GM19099 (cell line): ENCODE measurements around the gene ARMC5.

Experiments used
- POLR2A ChIP-seq: IDR thresholded peaks from 3 replicates; pipeline ENCODE4 v1.6.1; 2011; ENCODE audit warnings: low read depth; ENCODE audit not compliant: insufficient read length; ENCODE audit errors: extremely low read depth

The ARMC5 gene

DNA sequence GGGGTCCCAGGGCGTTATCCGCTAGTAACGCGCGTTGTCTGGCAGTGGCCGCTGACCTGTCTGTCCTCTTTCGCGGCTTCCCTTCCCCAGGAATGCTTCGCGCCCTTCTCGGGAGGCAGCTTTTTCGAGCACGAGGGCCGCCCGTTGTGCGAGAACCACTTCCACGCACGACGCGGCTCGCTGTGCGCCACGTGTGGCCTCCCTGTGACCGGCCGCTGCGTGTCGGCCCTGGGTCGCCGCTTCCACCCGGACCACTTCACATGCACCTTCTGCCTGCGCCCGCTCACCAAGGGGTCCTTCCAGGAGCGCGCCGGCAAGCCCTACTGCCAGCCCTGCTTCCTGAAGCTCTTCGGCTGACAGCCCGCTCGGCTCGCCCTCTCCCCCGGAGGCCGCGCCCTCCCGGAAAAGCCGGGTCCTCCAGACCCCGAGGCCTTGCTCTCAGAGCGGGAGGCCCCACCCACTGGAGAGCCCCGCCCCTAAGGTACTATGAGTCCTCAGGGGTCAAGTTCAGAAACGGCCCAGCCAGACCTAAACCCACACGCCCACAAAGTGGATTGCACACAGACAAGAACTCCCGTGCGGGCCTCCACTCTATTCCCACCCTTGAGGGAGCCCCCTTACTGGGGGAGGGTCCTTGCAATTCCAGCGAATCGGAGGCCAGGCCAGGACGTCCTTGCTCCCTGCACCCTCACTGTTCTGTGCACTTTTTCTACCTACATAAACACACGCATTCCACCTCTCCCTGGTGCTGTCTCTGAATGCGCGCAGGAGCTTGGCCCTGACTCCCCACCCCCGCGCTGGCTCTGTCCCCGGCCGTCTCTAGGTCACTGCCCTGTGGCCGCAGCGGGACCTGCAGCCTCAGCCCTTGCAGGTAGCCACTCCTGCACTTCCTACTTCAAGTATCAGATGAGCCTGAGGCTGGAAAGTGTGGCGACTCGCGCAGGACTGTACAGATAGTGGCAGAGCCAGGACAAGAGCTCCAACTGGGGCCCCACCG is 18.2 kb downstream of the ARMC5 start:
- TF ChIP-seq POLR2A: no peak

- no peak for TF ChIP-seq POLR2A
Observed at GRCh38 chr16:31478956-31479355, 19.7 kb downstream of the ARMC5 start.

DNA sequence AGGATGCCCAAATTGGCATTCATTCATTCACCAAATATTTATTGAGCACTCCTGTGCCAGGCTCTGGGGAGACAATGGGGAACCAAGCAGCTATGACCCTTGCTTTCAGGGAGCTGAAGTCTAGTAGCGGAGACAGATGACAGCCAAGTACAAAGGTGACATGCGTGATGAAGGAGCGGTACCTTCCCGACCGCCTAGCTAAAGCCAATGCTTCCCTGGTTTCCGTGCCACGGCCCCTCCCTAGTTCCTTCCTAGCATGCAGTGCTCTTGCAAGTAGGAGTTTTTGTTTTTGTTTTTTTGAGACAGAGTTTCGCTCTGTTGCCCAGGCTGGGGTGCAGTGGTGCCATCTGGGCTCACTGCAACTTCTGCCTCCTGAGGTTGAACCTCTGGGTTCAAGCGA is 20.4 kb downstream of the ARMC5 start:
- no peak for TF ChIP-seq POLR2A

GRCh38 chr16:31480851-31481536 is 21.7 kb downstream of the ARMC5 start:
- TF ChIP-seq POLR2A: no peak

DNA sequence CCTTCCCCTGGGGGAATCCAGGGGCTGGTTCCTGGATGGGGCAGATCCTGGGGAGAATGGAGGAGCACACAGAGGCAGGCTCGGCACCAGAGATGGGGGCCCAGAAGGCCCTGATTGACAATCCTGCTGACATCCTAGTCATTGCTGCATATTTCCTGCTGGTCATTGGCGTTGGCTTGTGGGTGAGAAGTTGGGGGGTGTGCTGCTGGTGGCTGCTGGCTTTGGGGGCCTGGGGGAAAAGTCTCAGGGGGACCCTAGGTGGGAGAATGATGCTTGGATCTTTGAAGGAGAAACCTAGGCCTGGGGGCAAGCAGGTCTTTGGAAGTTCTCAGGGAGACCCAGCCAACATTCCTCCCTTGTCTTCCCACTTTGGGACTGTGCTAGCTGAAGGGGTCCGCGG is 23.8 kb downstream of the ARMC5 start, which contains the start of gene SLC5A2:
SLC5A2 (plus strand) TSS at position 43 of the 400 bp plus-strand sequence; CDS start at position 57, 14 bp downstream.
- no peak for TF ChIP-seq POLR2A

- TF ChIP-seq POLR2A: no peak
Observed at GRCh38 chr16:31484491-31485171, 25.3 kb downstream of the ARMC5 start.

DNA sequence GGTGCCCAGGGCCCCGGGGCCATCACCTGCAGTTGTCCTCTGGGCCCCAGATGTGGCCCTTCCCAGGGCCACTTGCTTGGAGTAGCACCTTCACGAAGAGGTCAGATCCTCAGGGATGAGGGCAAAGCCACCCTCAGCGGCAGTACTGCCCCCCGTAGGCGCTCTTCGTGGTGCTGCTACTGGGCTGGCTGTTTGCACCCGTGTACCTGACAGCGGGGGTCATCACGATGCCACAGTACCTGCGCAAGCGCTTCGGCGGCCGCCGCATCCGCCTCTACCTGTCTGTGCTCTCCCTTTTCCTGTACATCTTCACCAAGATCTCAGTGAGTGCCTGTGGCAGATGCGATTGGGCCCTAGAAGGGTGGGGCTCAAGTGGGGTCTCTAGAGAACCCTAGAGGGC is 26.3 kb downstream of the ARMC5 start:
- TF ChIP-seq POLR2A: no peak

DNA sequence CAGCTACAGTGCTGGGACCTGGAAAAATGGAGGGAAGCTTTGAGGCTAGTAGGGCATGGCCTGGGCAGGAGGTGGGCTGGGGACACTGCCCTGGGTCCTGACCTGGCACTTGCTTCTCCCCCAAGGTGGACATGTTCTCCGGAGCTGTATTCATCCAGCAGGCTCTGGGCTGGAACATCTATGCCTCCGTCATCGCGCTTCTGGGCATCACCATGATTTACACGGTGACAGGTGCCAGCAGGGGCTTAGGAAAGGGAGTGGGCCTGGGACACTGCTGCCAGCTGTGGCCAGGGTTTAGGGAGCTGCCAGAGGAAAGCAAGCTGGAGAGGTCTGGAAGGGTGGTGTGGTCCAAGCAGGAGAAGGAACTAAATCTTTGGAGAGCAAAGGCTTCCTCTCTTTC is 26.7 kb downstream of the ARMC5 start:
- TF ChIP-seq POLR2A: no peak

DNA sequence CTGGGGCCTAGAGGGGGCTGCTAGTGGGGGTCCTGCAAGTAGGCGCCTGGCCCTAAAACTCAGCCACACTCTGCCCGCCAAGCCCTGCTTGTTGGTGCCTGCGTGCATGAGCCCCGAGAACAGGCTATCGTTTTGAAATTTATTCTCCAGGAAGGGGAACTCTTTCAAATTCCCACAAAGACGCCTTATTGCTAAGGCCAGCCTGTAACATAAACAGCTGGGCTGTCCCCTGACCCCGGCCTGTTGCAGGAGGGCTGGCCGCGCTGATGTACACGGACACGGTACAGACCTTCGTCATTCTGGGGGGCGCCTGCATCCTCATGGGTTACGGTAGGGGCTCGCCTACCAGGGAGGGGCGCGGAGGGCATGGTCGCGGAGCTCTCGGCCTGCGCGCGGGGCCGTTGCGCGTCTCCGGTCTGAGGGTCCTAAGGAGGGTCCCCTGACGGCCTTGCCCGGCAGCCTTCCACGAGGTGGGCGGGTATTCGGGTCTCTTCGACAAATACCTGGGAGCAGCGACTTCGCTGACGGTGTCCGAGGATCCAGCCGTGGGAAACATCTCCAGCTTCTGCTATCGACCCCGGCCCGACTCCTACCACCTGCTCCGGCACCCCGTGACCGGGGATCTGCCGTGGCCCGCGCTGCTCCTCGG is 27.9 kb downstream of the ARMC5 start:
- TF ChIP-seq POLR2A: no peak

- TF ChIP-seq POLR2A: no peak
Observed at GRCh38 chr16:31487720-31488467, 28.6 kb downstream of the ARMC5 start.

DNA sequence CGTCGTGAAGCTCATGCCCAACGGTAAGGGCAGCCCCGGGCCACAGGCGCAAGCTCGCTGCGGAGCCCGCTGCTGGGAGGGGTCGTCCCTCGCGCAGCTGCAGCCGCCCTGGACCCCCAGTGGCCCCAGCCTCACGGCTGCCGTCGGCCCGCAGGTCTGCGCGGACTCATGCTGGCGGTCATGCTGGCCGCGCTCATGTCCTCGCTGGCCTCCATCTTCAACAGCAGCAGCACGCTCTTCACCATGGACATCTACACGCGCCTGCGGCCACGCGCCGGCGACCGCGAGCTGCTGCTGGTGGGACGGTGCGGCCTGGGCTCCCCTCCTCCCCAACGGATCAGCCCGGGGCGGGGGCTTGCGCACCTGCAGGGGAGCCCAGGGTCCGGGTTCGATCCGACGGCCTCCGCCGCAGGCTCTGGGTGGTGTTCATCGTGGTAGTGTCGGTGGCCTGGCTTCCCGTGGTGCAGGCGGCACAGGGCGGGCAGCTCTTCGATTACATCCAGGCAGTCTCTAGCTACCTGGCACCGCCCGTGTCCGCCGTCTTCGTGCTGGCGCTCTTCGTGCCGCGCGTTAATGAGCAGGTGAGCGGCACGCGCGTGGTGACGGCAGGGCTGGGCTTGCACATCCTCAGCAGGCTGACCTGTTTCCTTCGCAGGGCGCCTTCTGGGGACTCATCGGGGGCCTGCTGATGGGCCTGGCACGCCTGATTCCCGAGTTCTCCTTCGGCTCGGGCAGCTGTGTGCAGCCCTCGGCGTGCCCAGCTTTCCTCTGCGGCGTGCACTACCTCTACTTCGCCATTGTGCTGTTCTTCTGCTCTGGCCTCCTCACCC is 29.4 kb downstream of the ARMC5 start:
- no peak for TF ChIP-seq POLR2A

- TF ChIP-seq POLR2A: no peak
Observed at GRCh38 chr16:31489298-31489564, 29.9 kb downstream of the ARMC5 start.
